WI38 (cell line): ENCODE measurements around the gene MRLN.
"Not testable (repeated sequence)": the region's sequence is repeated elsewhere in the genome, so short reads cannot be mapped to it uniquely, and the experiment has no call there.

Source experiments
- H3K4me3 ChIP-seq: 2 replicates; pipeline ENCODE4 v1.5.1; 2011; ENCODE audit warnings: low read depth, mild to moderate bottlenecking, control low read depth, low read length
- TF ChIP-seq, protein P1 (sequence below): IDR thresholded peaks from 2 replicates; pipeline ENCODE4 v1.5.1; 2012; ENCODE audit warnings: low read depth, mild to moderate bottlenecking, control low read depth, low read length

The MRLN gene

GRCh38 chr10:59757966-59758365 lies 4.7 kb upstream of the MRLN start:
- no peak overlapping the region for H3K4me3 ChIP-seq
- TF ChIP-seq, protein P1, sequence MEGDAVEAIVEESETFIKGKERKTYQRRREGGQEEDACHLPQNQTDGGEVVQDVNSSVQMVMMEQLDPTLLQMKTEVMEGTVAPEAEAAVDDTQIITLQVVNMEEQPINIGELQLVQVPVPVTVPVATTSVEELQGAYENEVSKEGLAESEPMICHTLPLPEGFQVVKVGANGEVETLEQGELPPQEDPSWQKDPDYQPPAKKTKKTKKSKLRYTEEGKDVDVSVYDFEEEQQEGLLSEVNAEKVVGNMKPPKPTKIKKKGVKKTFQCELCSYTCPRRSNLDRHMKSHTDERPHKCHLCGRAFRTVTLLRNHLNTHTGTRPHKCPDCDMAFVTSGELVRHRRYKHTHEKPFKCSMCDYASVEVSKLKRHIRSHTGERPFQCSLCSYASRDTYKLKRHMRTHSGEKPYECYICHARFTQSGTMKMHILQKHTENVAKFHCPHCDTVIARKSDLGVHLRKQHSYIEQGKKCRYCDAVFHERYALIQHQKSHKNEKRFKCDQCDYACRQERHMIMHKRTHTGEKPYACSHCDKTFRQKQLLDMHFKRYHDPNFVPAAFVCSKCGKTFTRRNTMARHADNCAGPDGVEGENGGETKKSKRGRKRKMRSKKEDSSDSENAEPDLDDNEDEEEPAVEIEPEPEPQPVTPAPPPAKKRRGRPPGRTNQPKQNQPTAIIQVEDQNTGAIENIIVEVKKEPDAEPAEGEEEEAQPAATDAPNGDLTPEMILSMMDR, result no peak

- TF ChIP-seq, protein P1, result no peak
- no peak overlapping the region for H3K4me3 ChIP-seq
These were observed 1.7 kb upstream of the MRLN start for GRCh38 chr10:59754951-59755350.

GRCh38 chr10:59752278-59752940 lies 846 bp downstream of the MRLN start:
- no peak overlapping the region for H3K4me3 ChIP-seq
- TF ChIP-seq, protein P1, result no peak

DNA sequence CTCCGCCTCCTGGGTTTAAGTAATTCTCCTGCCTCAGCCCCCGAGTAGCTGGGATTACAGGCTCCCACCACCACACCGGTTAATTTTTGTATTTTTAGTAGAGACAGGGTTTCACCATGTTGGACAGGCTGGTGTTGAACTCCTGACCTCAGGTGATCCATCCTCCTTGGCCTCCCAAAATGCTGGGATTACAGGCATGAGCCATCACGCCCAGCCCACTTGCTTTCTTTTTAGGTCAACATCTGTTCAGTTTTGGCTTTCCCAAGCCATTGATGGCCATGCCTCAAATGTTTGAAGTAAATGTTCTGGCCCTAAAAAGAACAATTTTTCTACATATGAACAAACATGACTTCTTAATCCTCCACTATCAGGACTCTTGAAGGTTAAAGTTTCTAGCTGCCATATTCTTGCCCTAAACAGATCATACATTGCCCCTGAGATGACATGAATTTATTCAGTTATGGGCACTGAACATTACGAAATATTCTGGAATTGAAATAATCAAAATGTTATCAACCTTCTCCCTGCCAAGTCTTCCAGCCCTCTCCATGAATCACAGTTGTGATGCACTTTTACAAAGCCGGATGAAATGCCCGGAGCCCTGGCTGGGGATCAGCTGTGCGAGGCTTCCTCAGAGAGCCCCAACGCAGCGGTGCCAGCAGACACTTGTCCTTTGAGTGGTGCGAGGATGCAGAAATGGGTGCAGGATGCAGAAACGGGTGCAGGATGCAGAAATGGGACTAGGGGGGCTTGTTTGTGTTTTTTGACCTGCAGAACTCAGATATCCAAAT lies 2.9 kb downstream of the MRLN start:
- TF ChIP-seq, protein P1, result no peak
- H3K4me3 ChIP-seq, result no peak overlapping the region

DNA sequence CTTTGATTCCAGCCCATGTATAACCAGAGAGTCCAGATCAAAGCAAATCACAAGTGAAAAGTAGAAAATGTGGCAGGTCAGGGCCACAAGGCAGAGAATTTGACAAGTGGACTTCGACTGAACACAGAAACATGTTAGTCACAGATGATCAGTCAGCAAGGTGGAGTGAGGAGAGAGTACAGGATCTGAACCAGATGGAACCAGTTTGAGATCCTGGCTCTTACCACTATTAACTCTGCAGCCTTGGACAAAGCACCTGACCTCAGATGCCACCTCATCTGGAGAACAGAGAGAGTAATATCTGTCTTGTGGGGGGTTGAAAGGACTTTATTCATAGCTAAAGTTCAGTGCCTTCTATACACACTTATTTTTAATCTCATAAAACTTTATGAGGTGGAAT lies 4.4 kb downstream of the MRLN start:
- no peak overlapping the region for H3K4me3 ChIP-seq

DNA sequence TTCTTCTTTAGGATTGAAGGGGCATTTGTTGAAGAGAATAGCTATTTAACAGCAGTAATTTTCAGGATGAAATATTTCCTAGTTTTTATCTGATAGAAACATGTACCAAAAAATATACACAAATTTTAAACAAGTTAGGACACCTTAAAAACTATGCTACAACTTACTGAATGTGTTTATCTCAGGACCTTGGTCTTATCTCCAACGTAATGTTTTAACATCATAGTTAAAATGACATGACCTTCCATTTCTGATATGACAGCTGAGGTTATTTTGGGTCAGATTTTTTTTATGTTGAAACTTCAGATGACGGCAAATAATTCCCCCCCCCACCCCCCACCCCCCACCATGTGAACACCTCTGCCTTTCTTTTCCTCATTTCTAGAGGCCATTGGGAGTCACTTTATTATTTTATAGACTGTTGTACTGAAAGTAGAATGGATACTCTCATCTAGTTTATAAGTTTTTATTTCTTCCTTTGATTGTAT lies 8.0 kb downstream of the MRLN start:
- TF ChIP-seq, protein P1, result no peak
- no peak overlapping the region for H3K4me3 ChIP-seq

More for the DNA sequence above, 4.4 kb downstream of the MRLN start:
- TF ChIP-seq, protein P1, result no peak

DNA sequence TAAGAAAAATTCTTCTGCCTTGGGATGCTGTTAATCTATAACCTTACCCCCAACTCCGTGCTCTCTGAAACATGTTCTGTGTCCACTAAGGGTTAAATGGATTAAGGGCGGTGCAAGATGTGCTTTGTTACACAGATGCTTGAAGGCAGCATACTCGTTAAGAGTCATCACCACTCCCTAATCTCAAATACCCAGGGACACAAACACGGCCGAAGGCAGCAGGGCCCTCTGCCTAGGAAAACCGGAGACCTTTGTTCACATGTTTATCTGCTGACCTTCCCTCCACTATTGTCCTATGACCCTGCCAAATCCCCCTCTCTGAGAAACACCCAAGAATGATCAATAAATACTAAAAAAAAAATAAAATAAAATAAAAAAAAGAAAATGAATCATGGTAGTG lies 8.5 kb downstream of the MRLN start:
- not testable (repeated sequence) for H3K4me3 ChIP-seq

- H3K4me3 ChIP-seq, result not testable (repeated sequence)
These were observed 9.1 kb downstream of the MRLN start for GRCh38 chr10:59744156-59744555.
